Measurements from ENCODE around the gene INS. TPM values are rescaled to one million over a fixed set of nuclear protein-coding genes. Genes with fewer than 3 reads are reported as not detected.
"Not testable (repeated sequence)": the region's sequence is repeated elsewhere in the genome, so short reads cannot be mapped to it uniquely, and the experiment has no call there.

INS gene
- polyA plus RNA-seq, 3 donors = not detected

DNA sequence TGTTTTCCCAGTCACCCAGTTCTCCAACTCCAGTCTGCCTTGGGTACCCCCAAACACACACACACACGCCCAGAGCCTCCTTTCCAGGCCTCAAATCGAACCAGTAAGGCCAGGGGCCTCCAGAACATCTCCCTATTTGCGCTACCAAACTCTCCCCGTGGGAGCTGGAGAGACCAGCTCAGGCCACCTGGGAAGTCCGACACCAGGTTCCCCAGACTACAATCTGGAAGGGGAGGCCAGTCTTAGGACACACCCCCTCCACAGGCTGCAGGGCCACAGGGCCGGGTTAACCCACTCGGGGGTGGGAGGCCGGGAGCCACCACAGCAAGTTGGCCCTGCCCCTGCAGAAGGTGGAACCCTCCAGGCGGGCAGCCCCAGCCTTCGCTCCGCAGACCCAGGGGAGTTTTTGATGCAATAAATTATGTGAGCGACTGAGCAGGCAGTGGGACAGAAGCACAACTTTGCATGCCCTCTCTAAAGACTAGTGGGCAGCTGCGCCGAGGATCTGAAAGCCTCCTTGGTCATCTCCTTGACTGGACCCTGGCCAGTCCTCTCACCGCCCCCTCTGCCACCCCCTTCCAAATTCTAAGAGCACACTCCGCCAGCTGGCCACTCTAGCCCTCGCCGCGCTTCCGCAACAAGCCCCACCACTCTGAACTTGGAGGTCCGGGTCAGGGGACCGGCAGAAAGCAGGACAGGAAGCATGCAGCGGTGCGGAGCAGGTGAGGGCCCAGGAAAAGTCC lies 24.6 kb downstream of the INS start:
- DNase-seq (ENCODE audit: low read depth in 3 of 3, low spot score in 2 of 3) = no peak

DNA sequence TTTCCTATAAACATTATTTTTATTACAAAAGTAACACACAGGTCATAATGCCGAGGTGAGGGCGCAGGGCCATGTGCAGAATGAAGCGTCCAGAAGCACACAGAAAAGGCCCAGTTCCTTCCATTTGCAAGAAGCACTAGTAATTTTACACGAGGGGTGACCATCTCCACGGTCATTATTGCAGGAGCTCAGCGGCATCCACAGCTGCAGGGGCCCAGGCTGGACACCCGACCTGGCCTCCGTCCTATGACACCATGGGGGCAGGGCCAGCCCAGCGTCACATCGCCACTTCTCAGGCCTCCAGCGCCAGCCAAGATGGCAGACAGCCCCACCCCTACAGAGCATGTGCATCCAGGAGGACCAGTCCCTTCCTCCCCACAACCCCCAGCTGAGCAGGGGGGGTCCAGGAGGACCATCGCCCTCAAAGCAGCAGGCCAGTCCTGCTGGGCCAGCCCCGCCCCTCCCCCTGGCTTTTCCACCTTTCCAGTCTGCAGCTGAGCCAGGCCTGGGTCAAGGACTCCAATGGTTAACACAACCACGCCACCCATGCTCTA lies 25.3 kb downstream of the INS start:
- DNase-seq (ENCODE audit: low read depth in 3 of 3, low spot score in 2 of 3) = no peak

DNA sequence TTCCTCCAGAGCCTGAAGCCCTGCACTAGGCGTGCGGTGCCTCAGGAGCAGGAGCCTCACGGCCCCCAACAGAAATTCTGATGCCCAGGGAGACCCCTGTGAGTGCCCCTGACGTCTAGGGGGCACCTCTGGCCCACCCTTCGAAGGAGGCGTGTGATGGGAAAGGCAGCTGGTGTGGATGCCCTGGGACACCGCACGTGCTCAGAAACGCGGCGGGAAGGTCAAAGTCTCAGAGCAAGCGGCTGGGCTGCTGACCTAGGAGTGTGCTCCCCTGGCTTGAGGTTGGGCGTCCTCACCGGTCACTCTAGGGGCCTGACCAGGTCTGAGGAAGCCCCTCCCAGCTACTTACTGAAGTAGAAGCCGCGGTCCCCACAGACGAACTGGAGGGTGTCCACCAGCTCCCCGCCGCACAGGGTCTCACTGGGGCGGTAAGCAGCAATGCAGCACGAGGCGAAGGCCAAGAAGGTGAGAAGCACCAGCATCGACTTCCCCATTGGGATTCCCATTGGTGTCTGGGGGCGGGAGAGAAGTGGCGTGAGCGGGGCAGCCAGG lies 25.9 kb downstream of the INS start:
- DNase-seq (ENCODE audit: low read depth in 3 of 3, low spot score in 2 of 3) = no peak

DNA sequence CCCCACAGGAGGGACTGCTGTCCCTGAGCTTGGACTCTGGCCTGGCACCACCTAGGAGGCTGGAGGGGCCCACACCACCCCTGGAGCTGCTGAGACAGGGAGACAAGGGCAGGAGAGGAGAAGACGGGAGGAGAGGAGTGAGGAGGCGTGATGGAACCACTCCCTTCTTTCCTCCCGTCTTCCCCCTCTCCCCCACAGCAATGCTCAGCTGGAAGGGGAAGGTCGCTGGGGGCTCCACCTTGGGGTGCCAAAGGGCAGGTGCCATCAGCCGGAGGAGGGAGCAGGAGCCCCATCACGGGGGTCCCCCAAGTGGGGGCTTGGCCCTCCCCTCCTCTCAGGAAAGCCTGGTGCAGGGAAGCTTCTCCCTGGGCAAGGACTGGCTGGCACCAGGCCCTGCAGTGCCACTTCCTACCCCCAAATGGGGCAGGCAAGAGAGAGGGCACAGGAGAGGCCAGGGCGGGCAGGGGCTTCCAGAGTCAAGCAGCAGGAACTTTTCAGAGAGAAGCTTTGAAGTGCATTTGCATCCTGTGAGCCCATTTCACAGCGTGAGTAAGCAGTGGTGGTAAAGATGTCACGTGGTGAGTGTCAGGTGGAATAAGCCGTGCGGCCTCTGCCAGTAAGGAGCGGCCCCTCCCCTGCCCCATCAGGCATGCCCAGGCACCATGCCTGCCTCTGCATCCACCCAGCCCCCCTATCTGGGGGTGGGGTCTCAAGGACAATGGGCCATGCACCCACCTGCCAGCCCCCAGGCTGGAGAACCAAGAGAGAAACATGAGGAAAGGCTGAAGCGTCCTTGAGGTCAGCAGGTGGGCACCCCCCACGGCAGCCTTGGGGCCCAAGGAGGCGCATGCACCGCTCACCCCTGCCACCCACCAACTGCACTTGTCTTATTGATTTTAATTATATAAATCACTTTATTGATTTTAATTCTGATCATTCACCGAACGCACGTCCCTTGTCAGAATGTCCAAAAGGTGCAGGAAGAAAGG lies 26.7 kb downstream of the INS start:
- DNase-seq (ENCODE audit: low read depth in 3 of 3, low spot score in 2 of 3) = no peak

DNA sequence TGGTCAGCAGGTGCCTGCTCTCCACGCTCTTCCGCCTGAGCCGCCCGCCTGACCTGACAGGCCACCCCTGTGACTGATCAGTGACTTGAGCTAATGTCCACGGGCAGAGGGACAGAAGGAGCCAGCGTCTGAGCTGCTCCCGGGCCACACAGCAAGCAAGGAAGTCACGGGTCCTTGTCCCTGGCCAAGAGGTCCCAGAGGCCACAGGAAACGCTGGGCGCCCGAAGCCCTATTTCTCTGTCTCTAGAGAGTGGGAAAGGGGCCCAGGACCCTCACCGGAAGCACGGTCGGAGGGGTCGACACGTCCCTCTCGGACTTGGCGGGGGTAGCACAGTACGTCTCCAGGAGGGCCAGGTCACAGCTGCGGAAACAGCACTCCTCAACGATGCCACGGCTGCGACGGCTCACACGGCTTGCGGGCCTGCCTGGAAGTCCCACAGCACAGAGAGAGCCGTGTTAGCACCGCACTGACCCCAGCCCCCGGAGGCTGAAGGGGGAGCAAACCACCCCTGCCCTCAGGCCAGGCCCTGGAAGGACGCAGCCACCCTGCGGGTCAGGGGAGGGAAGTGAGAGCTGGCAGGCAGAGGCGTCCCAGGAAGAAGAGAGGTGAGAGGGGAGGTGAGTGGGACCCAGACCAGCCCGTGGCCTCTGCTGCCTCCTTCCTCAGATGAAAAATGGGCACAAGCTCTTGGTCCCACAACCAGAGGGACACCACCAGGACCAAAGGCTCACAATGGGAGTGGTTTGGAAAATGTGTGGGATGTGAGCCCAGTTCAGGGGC lies 27.6 kb downstream of the INS start:
- DNase-seq (ENCODE audit: low read depth in 3 of 3, low spot score in 2 of 3) = no peak

DNA sequence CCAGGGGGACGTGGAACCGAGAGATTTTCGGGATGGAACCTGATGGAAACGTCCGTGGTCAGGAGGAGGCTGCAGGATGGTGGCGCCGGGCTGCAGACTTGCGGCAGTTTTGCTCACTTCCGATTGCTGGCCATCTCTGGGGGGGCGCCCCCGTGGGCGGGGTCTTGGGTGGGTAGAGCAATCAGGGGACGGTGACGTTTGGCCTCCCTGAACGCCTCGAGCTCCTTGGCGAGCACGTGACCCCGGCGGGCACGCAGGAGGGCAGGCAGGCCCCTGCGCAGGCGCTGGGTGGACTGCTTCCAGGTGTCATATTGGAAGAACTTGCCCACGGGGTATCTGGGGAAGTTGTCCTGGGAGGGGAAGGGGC lies 28.2 kb downstream of the INS start:
- no peak for DNase-seq (ENCODE audit: low read depth in 3 of 3, low spot score in 2 of 3)

DNA sequence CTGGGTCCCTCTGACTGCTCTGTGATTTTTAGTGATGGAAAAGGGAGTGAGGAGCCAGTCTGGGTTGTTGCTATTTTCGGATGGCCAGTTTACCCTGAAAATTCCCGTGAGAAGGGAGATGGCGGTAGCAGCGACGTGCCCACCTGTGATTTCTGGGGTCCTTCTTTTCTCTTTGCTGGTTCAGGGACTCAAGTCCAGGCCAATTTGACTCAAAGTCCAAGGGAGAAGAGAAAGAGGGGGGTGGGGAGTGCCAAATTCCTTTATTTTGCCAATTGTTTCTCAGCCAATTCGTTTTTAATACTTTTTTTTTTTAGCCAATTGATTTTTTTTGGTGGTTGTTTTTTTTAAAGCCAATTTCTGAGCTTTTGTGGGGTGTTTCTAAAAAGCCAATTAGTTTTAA lies 28.8 kb downstream of the INS start:
- no peak for DNase-seq (ENCODE audit: low read depth in 3 of 3, low spot score in 2 of 3)

DNA sequence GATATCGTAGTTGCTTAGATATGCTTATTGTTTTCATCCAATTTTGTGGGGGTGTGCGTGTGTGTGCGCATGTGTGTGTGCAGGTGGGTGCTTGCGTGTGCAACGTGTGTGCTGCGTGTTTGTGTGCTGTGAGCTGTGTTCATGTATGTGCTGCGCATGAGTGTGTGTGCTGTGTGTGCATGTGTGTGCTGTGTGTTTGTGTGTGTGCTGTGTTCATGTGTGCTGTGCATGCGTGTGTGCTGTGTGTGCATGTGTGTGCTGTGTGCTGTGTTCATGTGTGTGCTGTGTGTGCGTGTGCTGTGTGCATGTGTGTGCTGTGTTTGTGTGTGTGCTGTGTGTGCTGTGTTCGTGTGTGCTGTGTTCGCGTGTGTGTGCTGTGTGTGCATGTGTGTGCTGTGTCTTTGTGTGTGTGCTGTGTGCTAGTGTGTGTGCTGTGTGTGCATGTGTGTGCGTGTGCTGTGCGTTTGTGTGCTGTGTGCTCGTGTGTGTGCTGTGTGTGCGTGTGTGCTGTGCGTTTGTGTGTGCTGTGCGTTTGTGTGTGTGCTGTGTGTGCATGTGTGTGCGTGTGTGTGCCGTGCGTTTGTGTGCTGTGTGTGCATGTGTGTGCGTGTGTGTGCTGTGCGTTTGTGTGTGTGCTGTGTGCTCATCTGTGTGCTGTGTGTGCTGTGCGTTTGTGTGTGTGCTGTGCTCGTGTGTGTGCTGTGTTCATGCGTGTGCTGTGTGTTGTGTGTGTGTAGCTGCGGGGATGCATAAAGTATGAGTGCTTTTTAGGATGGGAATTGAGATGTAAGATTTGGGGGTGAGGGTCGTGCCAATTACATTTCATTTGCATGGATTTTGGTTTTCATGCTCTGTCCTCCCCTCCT lies 29.4 kb downstream of the INS start:
- DNase-seq (ENCODE audit: low read depth in 3 of 3, low spot score in 2 of 3) = no peak

DNA sequence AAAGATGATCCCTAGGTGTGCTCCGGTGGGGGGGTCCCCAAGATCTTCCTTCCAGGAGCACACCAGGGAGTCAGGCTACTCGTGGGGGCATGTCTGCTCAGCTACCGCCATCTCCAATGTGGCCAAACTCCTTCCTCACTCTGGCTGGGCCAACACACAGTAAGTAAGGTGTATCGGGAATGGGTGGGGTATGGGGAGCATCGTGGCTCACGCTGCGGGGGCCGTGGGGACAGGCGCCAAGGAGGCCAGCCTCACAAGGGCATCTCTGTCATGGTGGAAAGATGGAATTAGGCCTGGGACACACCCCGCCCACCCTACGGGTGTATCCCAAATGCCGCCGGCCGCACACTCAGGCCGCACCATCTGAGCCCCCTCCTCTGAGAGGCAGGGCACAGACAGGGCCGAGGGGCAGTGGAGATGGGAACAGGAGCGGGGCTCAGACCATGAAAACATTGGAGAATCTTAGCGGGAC lies 30.1 kb downstream of the INS start:
- no peak for DNase-seq (ENCODE audit: low read depth in 3 of 3, low spot score in 2 of 3)

DNA sequence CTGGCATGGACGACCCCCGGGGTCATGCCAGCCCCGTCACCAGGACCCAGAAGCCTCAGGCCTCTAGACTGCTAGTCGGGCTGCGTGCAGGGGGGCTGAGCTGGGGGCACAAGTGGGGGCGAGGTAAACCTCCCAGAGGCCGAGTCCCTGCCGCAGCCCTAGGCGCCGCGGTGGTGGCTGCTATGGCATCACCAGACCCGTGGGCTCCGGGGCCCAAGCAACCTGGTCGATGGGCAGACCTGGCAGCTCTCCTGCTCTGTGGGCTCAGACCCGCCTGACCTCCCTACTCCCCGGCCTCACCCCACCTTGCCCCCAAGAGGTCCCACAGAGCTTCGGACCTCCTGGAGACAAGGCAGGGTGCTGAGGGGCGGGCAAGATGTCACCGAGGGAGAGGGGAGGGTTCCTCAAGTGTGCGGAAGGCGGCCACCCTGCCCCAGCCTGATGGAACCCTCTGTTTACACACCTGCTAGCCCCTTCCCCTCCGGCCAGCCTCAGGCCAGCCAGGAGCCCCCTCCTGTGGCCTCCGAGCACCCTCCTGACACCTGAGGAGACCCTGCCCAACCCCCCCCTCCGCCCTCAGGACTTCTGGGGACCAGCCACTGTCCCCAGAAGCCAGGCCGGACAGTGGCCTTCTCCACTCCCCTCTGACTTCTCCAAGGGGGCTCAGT lies 31.2 kb downstream of the INS start:
- DNase-seq (ENCODE audit: low read depth in 3 of 3, low spot score in 2 of 3) = no peak

DNA sequence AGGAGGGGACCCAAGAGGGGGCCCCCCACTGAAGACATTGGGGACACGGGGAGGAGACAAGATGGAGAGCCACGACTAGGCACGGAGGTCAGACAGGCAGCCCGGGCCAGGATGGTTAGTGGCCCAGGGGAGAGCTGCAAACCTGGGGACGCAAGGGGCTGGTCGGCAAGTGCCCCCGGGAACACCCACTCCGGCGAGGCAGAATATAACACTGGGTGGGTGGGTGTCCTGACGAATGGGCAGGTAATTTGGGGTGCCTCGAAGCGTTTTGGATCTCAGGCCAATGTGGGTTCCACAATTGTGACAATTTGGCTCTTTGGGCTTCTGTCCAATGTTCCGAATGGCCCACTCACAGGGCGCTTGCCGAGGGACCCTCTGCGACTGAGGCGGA lies 31.7 kb downstream of the INS start:
- DNase-seq (ENCODE audit: low read depth in 3 of 3, low spot score in 2 of 3) = no peak

DNA sequence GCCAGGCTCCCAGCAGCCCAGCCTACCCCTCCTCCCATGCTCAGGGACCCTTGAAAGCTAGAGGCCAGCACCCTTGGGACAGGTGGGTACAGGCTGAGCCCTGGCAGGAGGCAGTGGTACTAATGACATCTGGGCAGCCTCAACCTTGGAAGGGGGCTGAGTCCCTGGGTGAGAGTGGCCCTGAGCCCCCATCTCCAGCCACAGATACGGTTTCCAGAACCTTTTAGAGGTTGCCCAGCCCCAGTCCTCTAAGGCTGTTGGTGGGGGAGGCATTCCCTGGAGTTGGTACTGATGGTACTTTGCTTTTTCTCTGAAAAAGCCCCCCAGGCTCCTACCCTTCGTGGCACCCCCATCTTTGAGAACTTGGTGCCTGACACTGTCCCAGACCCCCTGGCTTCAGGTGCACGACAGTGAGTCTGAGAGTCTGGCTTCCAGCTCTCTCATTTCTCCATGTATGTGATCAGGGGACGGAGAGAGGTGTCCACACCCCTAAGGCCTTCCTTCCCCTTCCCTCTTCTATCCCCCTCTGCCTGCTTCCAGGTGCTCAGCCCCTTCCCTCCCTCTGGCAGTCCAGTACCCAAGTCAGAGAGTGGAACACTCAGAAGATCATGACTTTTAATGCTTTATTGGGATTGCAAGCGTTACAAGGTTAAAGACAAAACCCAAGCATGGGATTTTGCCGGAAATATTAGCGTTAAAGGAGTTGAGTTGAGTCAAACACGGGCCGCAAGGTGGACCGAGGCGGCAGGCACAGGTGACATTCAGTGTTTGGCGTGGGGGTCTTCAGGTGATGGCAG lies 32.3 kb downstream of the INS start:
- no peak for DNase-seq (ENCODE audit: low read depth in 3 of 3, low spot score in 2 of 3)

DNA sequence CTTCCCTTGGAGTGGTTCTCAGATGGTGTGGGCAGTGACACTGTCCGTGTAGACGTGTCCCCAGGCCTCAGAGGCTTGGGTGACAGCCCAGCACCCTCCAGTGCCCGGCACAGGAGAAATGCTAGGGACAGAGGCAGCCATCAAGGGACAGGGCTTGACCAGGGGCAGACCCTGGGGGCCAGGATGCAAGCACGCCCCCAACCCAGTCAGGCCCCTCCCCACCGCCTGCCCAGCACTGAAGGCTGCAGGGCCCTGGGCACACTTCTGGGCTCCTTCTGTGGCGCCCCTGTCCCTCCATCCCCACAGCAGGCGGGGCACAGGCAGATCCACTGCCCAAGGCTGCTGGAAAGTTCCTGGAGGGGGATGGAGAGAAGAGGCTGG lies 32.9 kb downstream of the INS start:
- no peak for DNase-seq (ENCODE audit: low read depth in 3 of 3, low spot score in 2 of 3)

DNA sequence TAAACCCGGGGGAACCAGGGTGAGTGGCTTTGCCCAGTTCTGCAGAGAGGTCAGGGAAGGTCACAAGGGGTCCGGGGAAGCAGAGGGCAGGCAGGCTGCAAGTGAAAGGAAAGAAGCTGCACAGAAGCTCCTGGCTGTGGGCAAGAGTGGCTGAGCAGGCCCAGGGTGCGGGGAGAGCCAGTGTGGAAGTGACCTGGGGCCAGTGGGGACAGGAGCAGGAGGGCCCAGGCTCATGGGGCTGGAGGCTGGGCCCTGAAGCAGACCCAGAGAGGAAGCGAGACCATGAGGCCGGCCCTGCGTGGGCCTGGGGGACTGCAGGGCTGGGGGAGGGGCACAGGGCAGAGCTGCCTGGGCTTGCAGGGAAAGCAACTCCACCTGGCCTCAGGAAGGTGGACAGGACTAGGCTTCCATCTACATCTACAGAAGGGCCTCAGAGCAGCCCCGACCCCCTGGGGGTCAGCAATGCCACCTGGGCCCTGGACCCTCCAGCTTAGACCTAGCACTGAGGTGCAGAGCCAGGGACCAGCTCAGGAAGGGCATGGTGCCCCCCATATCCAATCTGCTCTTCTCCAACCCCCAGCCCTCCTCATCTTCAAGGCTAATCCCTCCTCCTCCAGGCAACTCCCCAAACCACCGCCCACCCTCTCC lies 33.4 kb downstream of the INS start:
- DNase-seq (ENCODE audit: low read depth in 3 of 3, low spot score in 2 of 3) = no peak

DNA sequence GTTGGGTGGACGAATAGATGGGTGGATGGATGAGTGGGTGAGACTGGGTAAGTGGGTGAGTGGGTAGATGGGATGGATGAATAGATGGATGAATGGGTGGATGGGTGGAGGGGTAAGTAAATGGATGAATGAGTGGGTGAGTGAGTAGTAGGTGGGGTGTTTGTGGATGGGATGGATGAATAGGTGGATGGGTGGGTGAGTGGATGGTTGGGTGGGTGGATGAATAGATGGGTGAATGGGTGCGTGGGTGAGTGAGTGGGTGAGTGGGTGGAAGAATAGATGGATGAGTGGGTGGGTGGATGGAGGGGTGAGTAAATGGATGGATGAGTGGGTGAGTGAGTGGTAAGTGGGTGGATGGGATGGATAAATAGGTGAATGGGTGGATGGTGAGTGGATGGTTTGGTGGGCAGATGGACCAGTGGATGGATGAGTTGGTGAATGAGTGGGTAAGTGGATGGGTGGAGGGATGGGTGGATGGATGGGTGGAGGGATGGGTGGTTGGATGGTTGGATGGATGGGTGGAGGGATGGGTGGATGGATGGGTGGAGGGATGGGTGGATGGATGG lies 34.4 kb downstream of the INS start:
- DNase-seq (ENCODE audit: low read depth in 3 of 3, low spot score in 2 of 3) = no peak

DNA sequence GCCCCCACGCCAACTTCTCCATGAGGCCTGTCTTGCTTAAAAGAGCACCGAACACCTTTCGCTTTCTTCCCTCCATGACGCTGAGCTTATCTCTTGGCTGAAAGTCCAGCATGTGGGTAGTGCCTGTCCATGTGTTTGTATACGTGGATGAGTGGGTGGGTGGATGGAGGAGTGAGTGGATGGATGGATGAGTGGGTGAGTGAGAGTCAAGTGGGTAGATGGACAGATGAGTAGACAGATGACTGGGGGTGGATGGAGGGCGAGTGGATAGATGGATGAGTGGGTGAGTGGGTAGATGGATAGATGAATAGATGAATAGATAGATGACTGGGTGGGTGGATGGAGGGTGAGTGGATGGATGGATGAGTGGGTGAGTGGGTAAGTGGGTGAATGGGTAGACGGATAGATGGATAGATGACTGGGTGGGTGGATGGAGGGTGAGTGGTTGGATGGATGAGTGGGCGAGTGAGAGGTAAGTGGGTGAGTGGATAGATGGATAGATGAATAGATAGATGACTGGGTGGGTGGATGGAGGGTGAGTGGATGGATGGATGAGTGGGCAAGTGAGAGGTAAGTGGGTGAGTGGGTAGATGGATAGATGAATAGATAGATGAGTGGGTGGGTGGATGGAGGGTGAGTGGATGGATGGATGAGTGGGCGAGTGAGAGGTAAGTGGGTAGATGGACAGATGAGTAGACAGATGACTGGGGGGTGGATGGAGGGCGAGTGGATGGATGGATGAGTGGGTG lies 36.1 kb downstream of the INS start:
- not testable (repeated sequence) for DNase-seq (ENCODE audit: low read depth in 3 of 3, low spot score in 2 of 3)

DNA sequence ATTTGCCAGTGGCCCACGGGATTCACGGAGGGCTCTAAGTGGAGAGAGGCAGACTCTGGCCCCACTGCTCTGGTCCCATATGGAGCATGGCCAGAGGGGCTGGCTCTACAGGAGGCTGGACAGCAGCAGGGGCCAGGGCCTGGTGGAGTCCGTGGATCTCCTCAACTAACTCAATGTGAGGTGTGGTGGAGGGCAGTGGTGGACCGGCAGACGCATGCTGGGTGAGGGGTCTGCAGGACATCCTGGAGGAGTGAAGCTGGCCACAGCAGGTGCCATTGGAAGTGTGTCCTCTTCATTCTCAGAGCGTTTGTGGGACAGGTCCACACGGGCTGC lies 37.4 kb downstream of the INS start:
- no peak for DNase-seq (ENCODE audit: low read depth in 3 of 3, low spot score in 2 of 3)

All from right renal cortex interstitium (tissue), 3 donors.